Activated T-cell treated with anti-CD3 and anti-CD28 coated beads for 24 hours (primary cell): ENCODE measurements around the gene FRMD5.
"Not testable (repeated sequence)": the region's sequence is repeated elsewhere in the genome, so short reads cannot be mapped to it uniquely, and the experiment has no call there.

Source experiments
- DNase-seq: peaks from one replicate; pipeline ENCODE4 v3.0.0-alpha.2; 2020; ENCODE audit warnings: low read depth

Gene FRMD5

GRCh38 chr15:43831519-43832052, 363.5 kb downstream of the FRMD5 start:
- not testable (repeated sequence) for DNase-seq

GRCh38 chr15:43830691-43831275, 364.3 kb downstream of the FRMD5 start:
- not testable (repeated sequence) for DNase-seq

GRCh38 chr15:43829951-43830540, 365.0 kb downstream of the FRMD5 start:
- not testable (repeated sequence) for DNase-seq

DNA sequence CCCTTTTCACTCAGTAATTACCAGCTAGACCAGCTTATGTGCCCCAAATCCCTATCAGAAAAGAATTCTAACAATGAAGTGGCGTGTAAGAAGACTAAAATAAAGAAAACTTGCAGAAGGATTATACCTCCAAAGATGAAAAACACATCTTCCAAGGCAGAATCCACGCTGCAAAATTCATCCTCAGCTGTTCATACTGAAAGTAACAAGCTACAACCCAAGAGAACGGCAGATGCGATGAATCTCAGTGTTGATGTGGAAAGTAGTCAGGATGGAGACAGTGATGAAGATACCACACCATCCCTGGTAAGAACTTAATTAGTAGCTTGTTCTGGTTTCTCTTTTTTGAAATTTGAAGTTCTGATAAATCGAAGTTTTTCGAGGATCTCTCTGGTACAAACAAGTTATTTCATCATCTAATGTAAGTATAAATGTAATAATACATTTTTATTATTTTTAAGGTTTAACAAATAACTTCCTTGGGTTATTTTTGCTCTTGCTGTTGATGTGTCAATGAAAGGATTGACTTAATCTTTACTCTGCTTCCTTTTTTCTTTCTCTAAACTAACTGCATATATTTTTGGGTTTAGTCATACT, 366.9 kb downstream of the FRMD5 start:
- peak; percentile 26 for DNase-seq

GRCh38 chr15:43826508-43827341, 368.3 kb downstream of the FRMD5 start, which contains the start of gene WDR76:
Gene WDR76 (plus strand): TSS chr15:43827002. CDS start chr15:43827033, 31 bp downstream.
- peak; percentile 75 for DNase-seq

- no peak for DNase-seq
Measured at GRCh38 chr15:43826029-43826507, 369.0 kb downstream of the FRMD5 start.

GRCh38 chr15:43825305-43825704, 369.8 kb downstream of the FRMD5 start:
- not testable (repeated sequence) for DNase-seq

- DNase-seq = peak; percentile 88
Measured at GRCh38 chr15:43824302-43825246, 370.5 kb downstream of the FRMD5 start, which contains the start of gene MFAP1. Gene MFAP1 (minus strand): TSS chr15:43824690. CDS start chr15:43824569, 121 bp downstream.

- DNase-seq = no peak
Measured at GRCh38 chr15:43821505-43821904, 373.6 kb downstream of the FRMD5 start.
